Measurements from ENCODE around the gene IQCN.

The IQCN gene

GRCh38 chr19:18261474-18261873, 12.8 kb downstream of the IQCN start:
- H3K4me3 ChIP-seq (replicated peaks; ENCODE audit: low read depth, low read length): no peak overlapping the region
- no peak for TF ChIP-seq CTCF (IDR thresholded peaks at IDR 0.05; ENCODE audit: low read depth, low read length, missing control alignments)
- no peak for DNase-seq (ENCODE audit: extremely low read depth, low read depth)

GRCh38 chr19:18259893-18260292, 14.4 kb downstream of the IQCN start:
- DNase-seq (ENCODE audit: extremely low read depth, low read depth): no peak
- no peak for TF ChIP-seq CTCF (IDR thresholded peaks at IDR 0.05; ENCODE audit: low read depth, low read length, missing control alignments)
- no peak overlapping the region for H3K4me3 ChIP-seq (replicated peaks; ENCODE audit: low read depth, low read length)

GRCh38 chr19:18257503-18258470, 16.5 kb downstream of the IQCN start:
- TF ChIP-seq CTCF (IDR thresholded peaks at IDR 0.05; ENCODE audit: low read depth, low read length, missing control alignments): no peak
- no peak overlapping the region for H3K4me3 ChIP-seq (replicated peaks; ENCODE audit: low read depth, low read length)
- DNase-seq (ENCODE audit: extremely low read depth, low read depth): no peak

- no peak overlapping the region for H3K4me3 ChIP-seq (replicated peaks; ENCODE audit: low read depth, low read length)
- no peak for TF ChIP-seq CTCF (IDR thresholded peaks at IDR 0.05; ENCODE audit: low read depth, low read length, missing control alignments)
- DNase-seq (ENCODE audit: extremely low read depth, low read depth): no peak
Measured at GRCh38 chr19:18254546-18255503, 19.4 kb downstream of the IQCN start.

- no peak for DNase-seq (ENCODE audit: extremely low read depth, low read depth)
- H3K4me3 ChIP-seq (replicated peaks; ENCODE audit: low read depth, low read length): no peak overlapping the region
- no peak for TF ChIP-seq CTCF (IDR thresholded peaks at IDR 0.05; ENCODE audit: low read depth, low read length, missing control alignments)
Measured at GRCh38 chr19:18253716-18254115, 20.5 kb downstream of the IQCN start.

GRCh38 chr19:18253130-18253529, 21.1 kb downstream of the IQCN start:
- H3K4me3 ChIP-seq (replicated peaks; ENCODE audit: low read depth, low read length): no peak overlapping the region
- no peak for TF ChIP-seq CTCF (IDR thresholded peaks at IDR 0.05; ENCODE audit: low read depth, low read length, missing control alignments)
- no peak for DNase-seq (ENCODE audit: extremely low read depth, low read depth)
